ENCODE data around the gene LOXL4.

GRCh38 chr10:98209441-98209840, 58.6 kb downstream of the LOXL4 start:
- TF ChIP-seq CTCF (IDR thresholded peaks at IDR 0.05; ENCODE audit: low read depth, low read length), result no peak
- TF ChIP-seq EZH2phosphoT487 (IDR thresholded peaks at IDR 0.05; ENCODE audit: low read depth), result no peak

Data from OCI-LY3 (cell line).